H1 (cell line): ENCODE results near the gene FGGY. TPM values are rescaled to one million over a fixed set of nuclear protein-coding genes. Genes with fewer than 3 reads are reported as not detected.

Experiments used
- CTCF ChIA-PET: fragments of 300-600 bp; sonication (Branson Sonifier 250); formaldehyde crosslinking; loops from one replicate; lab custom pipeline; 2021; ENCODE audit not compliant: partially characterized antibody; lab: Charles Lee
- POLR2A ChIA-PET: fragments of 300-600 bp; sonication (Branson Sonifier 250); formaldehyde crosslinking; loops from one replicate; lab custom pipeline; 2021; ENCODE audit warnings: inconsistent platforms; ENCODE audit not compliant: partially characterized antibody; lab: Charles Lee
- DNase-seq, 2 experiments: peaks; one replicate each; pipeline versions ENCODE4 v3.0.0 to v3.0.0-alpha.2; 2010 to 2022; ENCODE audit warnings: low spot score in 2 of 2, low read depth in 1 of 2, mixed read lengths in 1 of 2
- FAIRE-seq: peaks from 2 replicates; lab custom pipeline; 2011; peaks lifted over from hg19 to GRCh38; lab: Jason Lieb, UNC
- H2AFZ ChIP-seq: 2 replicates; pipeline ENCODE4 v1.8.1; 2012; ENCODE audit warnings: low read length, inconsistent platforms
- H2AK5ac ChIP-seq: 2 replicates; pipeline ENCODE4 v1.6.1; 2013; ENCODE audit warnings: low read depth, low read length
- H2BK120ac ChIP-seq: replicated peaks from 2 replicates; pipeline ENCODE3; 2013; ENCODE audit warnings: low read depth, low read length, inconsistent platforms
- H2BK12ac ChIP-seq: 2 replicates; pipeline ENCODE4 v1.6.1; 2013; ENCODE audit warnings: low read depth, low read length
- H2BK15ac ChIP-seq: 2 replicates; pipeline ENCODE4 v1.6.1; 2013; ENCODE audit warnings: low read length
- H2BK20ac ChIP-seq: 2 replicates; pipeline ENCODE4 v1.6.1; 2013; ENCODE audit warnings: low read length
- H2BK5ac ChIP-seq: 2 replicates; pipeline ENCODE4 v1.6.1; 2013; ENCODE audit warnings: low read depth, low read length
- H3K14ac ChIP-seq: 2 replicates; pipeline ENCODE4 v1.6.1; 2013; ENCODE audit warnings: inconsistent platforms; ENCODE audit not compliant: insufficient read length
- H3K18ac ChIP-seq: 2 replicates; pipeline ENCODE4 v1.6.1; 2013; ENCODE audit warnings: low read length; ENCODE audit errors: extremely low read depth
- H3K23ac ChIP-seq: 2 replicates; pipeline ENCODE4 v1.6.1; 2013; ENCODE audit warnings: inconsistent platforms; ENCODE audit not compliant: insufficient read length
- H3K23me2 ChIP-seq: 2 replicates; pipeline ENCODE4 v1.6.1; 2013; ENCODE audit warnings: low read depth, low read length
- H3K27ac ChIP-seq: 2 replicates; pipeline ENCODE4 v1.6.1; 2011; ENCODE audit warnings: low read depth, low read length, inconsistent platforms
- H3K27me3 ChIP-seq, 4 experiments: replicated peaks in 1 of 4; 1 replicate in 1 of 4; 2 replicates in 3 of 4; pipeline versions ENCODE4 v1.6.1 to v1.8.1; 2011 to 2013; ENCODE audit warnings: low read length in 3 of 4, mild to moderate bottlenecking in 3 of 4, inconsistent platforms in 2 of 4, mixed read lengths in 2 of 4, moderate library complexity in 1 of 4; ENCODE audit not compliant: control insufficient read depth in 3 of 4, insufficient read depth in 3 of 4; ENCODE audit errors: extremely low read depth in 1 of 4
- H3K36me3 ChIP-seq, 4 experiments: 2 replicates each; pipeline versions ENCODE4 v1.6.1 to v1.8.1; 2011 to 2013; ENCODE audit warnings: mild to moderate bottlenecking in 4 of 4, low read length in 3 of 4, moderate library complexity in 2 of 4, control low read depth in 1 of 4, inconsistent platforms in 1 of 4; ENCODE audit not compliant: insufficient read depth in 4 of 4, control insufficient read depth in 2 of 4
- H3K4ac ChIP-seq: replicated peaks from 2 replicates; pipeline ENCODE3; 2013; ENCODE audit warnings: low read length, low read depth, mixed read lengths, inconsistent platforms; ENCODE audit not compliant: insufficient read length
- H3K4me1 ChIP-seq, 4 experiments: replicated peaks in 1 of 4; 1 replicate in 1 of 4; 2 replicates in 3 of 4; pipeline versions ENCODE4 v1.6.1 to v1.8.1; 2011 to 2013; ENCODE audit warnings: low read length in 3 of 4, inconsistent platforms in 2 of 4, mixed read lengths in 1 of 4; ENCODE audit not compliant: insufficient read depth in 4 of 4, control insufficient read depth in 3 of 4
- H3K4me2 ChIP-seq, 2 experiments: 2 replicates each; pipeline versions ENCODE4 v1.6.1 to v1.8.1; 2011 to 2013; ENCODE audit warnings: low read depth in 2 of 2, low read length in 2 of 2, control low read depth in 1 of 2, inconsistent platforms in 1 of 2, mild to moderate bottlenecking in 1 of 2; ENCODE audit not compliant: insufficient read depth in 1 of 2
- H3K4me3 ChIP-seq, 4 experiments: fragments of 200-600, 300-600 bp in 1 of 4; sonication (generic), shearing (Covaris generic), sonication (Bioruptor Twin) in 1 of 4; 2 replicates each; pipeline versions ENCODE4 v1.5.1 to v1.8.1; 2011 to 2016; ENCODE audit warnings: low read length in 4 of 4, low read depth in 3 of 4, control low read depth in 2 of 4, inconsistent platforms in 2 of 4, mild to moderate bottlenecking in 2 of 4, mixed read lengths in 1 of 4, moderate library complexity in 1 of 4; ENCODE audit not compliant: insufficient read depth in 2 of 4; ENCODE audit errors: extremely low read depth in 1 of 4
- H3K56ac ChIP-seq: replicated peaks from 2 replicates; pipeline ENCODE3; 2013; ENCODE audit warnings: low read depth, mild to moderate bottlenecking, mixed read lengths, low read length, inconsistent platforms; ENCODE audit not compliant: insufficient read length
- H3K79me1 ChIP-seq: 2 replicates; pipeline ENCODE4 v1.6.1; 2013; ENCODE audit warnings: low read depth, low read length, control low read depth
- H3K79me2 ChIP-seq, 2 experiments: 2 replicates each; pipeline versions ENCODE4 v1.6.1 to v1.8.1; 2012 to 2013; ENCODE audit warnings: low read length in 2 of 2, mild to moderate bottlenecking in 2 of 2, inconsistent platforms in 1 of 2; ENCODE audit not compliant: insufficient read depth in 2 of 2, control insufficient read depth in 1 of 2
- H3K9ac ChIP-seq, 4 experiments: replicated peaks in 1 of 4; 1 replicate in 1 of 4; 2 replicates in 3 of 4; pipeline versions ENCODE4 v1.6.1 to v1.8.1; 2011 to 2013; ENCODE audit warnings: low read depth in 3 of 4, low read length in 3 of 4, control low read depth in 2 of 4, mild to moderate bottlenecking in 2 of 4, moderate library complexity in 2 of 4, inconsistent platforms in 1 of 4; ENCODE audit errors: extremely low read depth in 1 of 4
- H3K9me3 ChIP-seq, 2 experiments: 2 replicates each; pipeline versions ENCODE4 v1.6.1 to v1.8.1; 2012 to 2013; ENCODE audit warnings: mild to moderate bottlenecking in 2 of 2, moderate library complexity in 2 of 2, control low read depth in 1 of 2, inconsistent platforms in 1 of 2, low read depth in 1 of 2, low read length in 1 of 2, mixed read lengths in 1 of 2; ENCODE audit not compliant: insufficient read depth in 2 of 2
- H4K20me1 ChIP-seq, 2 experiments: replicated peaks in 1 of 2; 2 replicates each; pipeline versions ENCODE3 to v1.8.1; 2011 to 2013; ENCODE audit warnings: inconsistent platforms in 2 of 2, low read length in 2 of 2, mild to moderate bottlenecking in 1 of 2; ENCODE audit not compliant: insufficient read depth in 2 of 2, control insufficient read depth in 1 of 2
- H4K5ac ChIP-seq: 2 replicates; pipeline ENCODE4 v1.6.1; 2013; ENCODE audit warnings: low read length, low read depth, mixed read lengths, inconsistent platforms; ENCODE audit not compliant: insufficient read length
- H4K8ac ChIP-seq: 2 replicates; pipeline ENCODE4 v1.8.0; 2013; ENCODE audit warnings: mild to moderate bottlenecking, moderate library complexity, low read length, inconsistent platforms; ENCODE audit not compliant: insufficient read depth; ENCODE audit errors: extremely low read depth
- H4K91ac ChIP-seq: replicated peaks from 2 replicates; pipeline ENCODE3; 2013; ENCODE audit warnings: low read length, mixed read lengths, inconsistent platforms; ENCODE audit not compliant: insufficient read length
- BACH1 ChIP-seq: IDR thresholded peaks from 2 replicates; pipeline ENCODE4 v1.6.1; 2012; ENCODE audit warnings: low read length, improper control_type of control experiment
- EGR1 ChIP-seq: IDR thresholded peaks from 2 replicates; pipeline ENCODE4 v1.6.1; 2011; ENCODE audit warnings: low read depth, low read length, borderline replicate concordance
- GABPA ChIP-seq: IDR thresholded peaks from 2 replicates; pipeline ENCODE4 v1.6.1; 2011; ENCODE audit warnings: mild to moderate bottlenecking, low read length, moderate library complexity, borderline replicate concordance; ENCODE audit not compliant: insufficient read depth
- HDAC2 ChIP-seq, 2 experiments: fragments of 300-600 bp in 1 of 2; sonication (generic) in 1 of 2; IDR thresholded peaks; 2 replicates each; pipeline ENCODE4 v1.6.1; 2011 to 2012; ENCODE audit warnings: low read depth in 2 of 2, low read length in 2 of 2, mild to moderate bottlenecking in 2 of 2, moderate library complexity in 2 of 2, borderline replicate concordance in 1 of 2, inconsistent platforms in 1 of 2
- HDAC6 ChIP-seq: IDR thresholded peaks from one replicate; pipeline ENCODE4 v1.7.1; 2012; ENCODE audit warnings: low read depth, mild to moderate bottlenecking, inconsistent platforms, low read length, moderate library complexity
- YY1 ChIP-seq: IDR thresholded peaks from 2 replicates; pipeline ENCODE4 v1.6.1; 2011; ENCODE audit warnings: low read depth, mild to moderate bottlenecking, low read length
- WGBS, 2 experiments: shearing (Covaris generic) in 1 of 2; methylation state at CpG; one replicate each; pipeline versions ENCODE4 v1.1.6 to v1.1.7; 2013 to 2015; ENCODE audit warnings: low lambda C conversion rate in 2 of 2, mixed read lengths in 2 of 2, inconsistent platforms in 1 of 2, low coverage in 1 of 2, missing lambda C conversion rate in 1 of 2; ENCODE audit not compliant: insufficient replicate concordance in 2 of 2, insufficient coverage in 1 of 2, insufficient read length in 1 of 2; ENCODE audit errors: extremely low coverage in 1 of 2, missing lambda C conversion rate in 1 of 2; 5-methylcytosine and 5-hydroxymethylcytosine counted together
- polyA plus RNA-seq, 7 experiments: library from polyadenylated mRNA; depleted of rRNA in 3 of 7; stranded (reverse) in 5 of 7; unstranded in 2 of 7; fragments of >200 nt in 5 of 7; fragments of 200-250 nt in 2 of 7; gene quantifications; 1 replicate in 5 of 7; 2 replicates in 1 of 7; 4 replicates in 1 of 7; pipeline versions ENCODE4 v1.2.1 to v1.2.3, GENCODE V29; 2011 to 2013; ENCODE audit warnings: missing spikeins in 2 of 7, mixed read lengths in 2 of 7
- total RNA-seq: library from RNA; stranded (reverse); fragmentation: NEBNext Ultra II Directional; extraction: Animal tissue kit (Norgen Biotek cat#: 25700); gene quantifications from 2 replicates; pipeline ENCODE4 v1.2.1, GENCODE V29; 2021

The FGGY gene
- total and polyA plus RNA-seq, 2 of the 8 experiments (the other 6 are each of a cell fraction or from before 2014, with no cell fraction given): 10.3 to 12.5 TPM

DNA sequence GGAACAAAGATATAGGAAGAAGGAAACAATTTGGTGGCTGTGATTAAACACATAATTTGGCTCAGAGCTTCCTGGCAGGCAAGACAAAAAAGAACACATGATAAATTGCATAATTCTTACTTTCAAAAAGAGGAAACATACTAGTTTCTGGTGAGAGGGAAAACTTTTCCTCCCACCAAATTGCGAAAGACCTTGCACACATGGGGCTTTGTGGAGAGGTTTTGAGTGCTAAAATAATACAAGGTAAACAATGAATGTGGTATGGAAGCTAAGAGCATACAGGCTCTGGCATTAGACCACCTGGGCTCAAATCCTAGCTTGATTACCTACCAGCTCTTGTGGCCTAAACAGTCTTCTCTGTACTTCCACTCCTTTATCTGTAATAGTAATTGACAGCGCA, 377.7 kb downstream of the FGGY start:
- Histone ChIP-seq H4K91ac (no peak overlapping the region), H3K4me3 (no peak overlapping the region), H3K23me2 (no peaks in the 10 kb centered on the region), H2BK120ac (no peak overlapping the region), H2BK15ac (no peak overlapping the region), H4K5ac (no peak overlapping the region), H3K14ac (no peak overlapping the region), H3K9ac (no peak overlapping the region), H2BK20ac (no peak overlapping the region), H2BK5ac (no peak overlapping the region), H2BK12ac (no peak overlapping the region), H4K20me1 (no peaks in the 10 kb centered on the region), H3K79me1 (no peaks in the 10 kb centered on the region), H3K9me3 (no peaks in the 10 kb centered on the region), H3K4me2 (no peak overlapping the region), H3K79me2 (no peaks in the 10 kb centered on the region), H3K36me3 (no peaks in the 10 kb centered on the region), H3K4ac (no peak overlapping the region), H2AFZ (no peak overlapping the region), H3K23ac (no peak overlapping the region), H2AK5ac (no peak overlapping the region), H3K27me3 (no peaks in the 10 kb centered on the region), H3K18ac (no peak overlapping the region), H3K4me1 (peaks cover 9 to 21% (median 19%) of the 10 kb centered on the region in 4 experiments), H4K8ac (no peak overlapping the region), H3K27ac (no peak overlapping the region), H3K56ac (no peak overlapping the region)
- CTCF ChIA-PET: interaction anchor here (1.2 to 1.9 kb wide), 2 partner anchors 25 to 31 kb away, joined by 4 to 5 read pairs; no protein-coding TSS in a partner anchor
- no peak for FAIRE-seq
- DNase-seq: no peak
- 98% methylated on average over 2 of the region's 2 CpGs; no CpG with 5 or more reads in 1 of the 2 experiments for WGBS, 2 experiments
- POLR2A ChIA-PET: no interaction called here
- TF ChIP-seq EGR1: no peak
- TF ChIP-seq YY1: no peak
- TF ChIP-seq HDAC6: no peak
- no peak for TF ChIP-seq GABPA
- no peak for TF ChIP-seq BACH1
- TF ChIP-seq HDAC2 (IDR thresholded peaks at IDR 0.05; ENCODE audit: borderline replicate concordance in 1 of 2, low read depth in 2 of 2, low read length in 2 of 2): no peak
